K562 (cell line): ENCODE measurements around the gene MTTP.

ENCODE experiments used
- CHD1 ChIP-seq: fragments of 200-600 bp; sonication (generic); IDR thresholded peaks from one replicate; pipeline ENCODE4 v1.6.1; 2012; ENCODE audit warnings: mild to moderate bottlenecking, moderate library complexity, low read length, inconsistent platforms
- SMC3 ChIP-seq: conservative IDR thresholded peaks from 2 replicates; pipeline ENCODE4 v1.6.1; 2011; ENCODE audit warnings: low read depth, low read length, improper control_type of control experiment; ENCODE audit not compliant: insufficient read depth
- TF ChIP-seq, protein P1 (sequence below), 2 experiments: fragments of 450-650 bp; formaldehyde crosslinking in 1 of 2; IDR thresholded peaks; 2 replicates each; pipeline versions ENCODE4 v1.4.0 to v1.6.1; 2014 to 2020; ENCODE audit warnings: mild to moderate bottlenecking in 2 of 2, borderline replicate concordance in 1 of 2, low read depth in 1 of 2

GRCh38 chr4:99653916-99654315 is 79.3 kb downstream of the MTTP start:
- no peak for TF ChIP-seq CHD1
- TF ChIP-seq, protein P1, sequence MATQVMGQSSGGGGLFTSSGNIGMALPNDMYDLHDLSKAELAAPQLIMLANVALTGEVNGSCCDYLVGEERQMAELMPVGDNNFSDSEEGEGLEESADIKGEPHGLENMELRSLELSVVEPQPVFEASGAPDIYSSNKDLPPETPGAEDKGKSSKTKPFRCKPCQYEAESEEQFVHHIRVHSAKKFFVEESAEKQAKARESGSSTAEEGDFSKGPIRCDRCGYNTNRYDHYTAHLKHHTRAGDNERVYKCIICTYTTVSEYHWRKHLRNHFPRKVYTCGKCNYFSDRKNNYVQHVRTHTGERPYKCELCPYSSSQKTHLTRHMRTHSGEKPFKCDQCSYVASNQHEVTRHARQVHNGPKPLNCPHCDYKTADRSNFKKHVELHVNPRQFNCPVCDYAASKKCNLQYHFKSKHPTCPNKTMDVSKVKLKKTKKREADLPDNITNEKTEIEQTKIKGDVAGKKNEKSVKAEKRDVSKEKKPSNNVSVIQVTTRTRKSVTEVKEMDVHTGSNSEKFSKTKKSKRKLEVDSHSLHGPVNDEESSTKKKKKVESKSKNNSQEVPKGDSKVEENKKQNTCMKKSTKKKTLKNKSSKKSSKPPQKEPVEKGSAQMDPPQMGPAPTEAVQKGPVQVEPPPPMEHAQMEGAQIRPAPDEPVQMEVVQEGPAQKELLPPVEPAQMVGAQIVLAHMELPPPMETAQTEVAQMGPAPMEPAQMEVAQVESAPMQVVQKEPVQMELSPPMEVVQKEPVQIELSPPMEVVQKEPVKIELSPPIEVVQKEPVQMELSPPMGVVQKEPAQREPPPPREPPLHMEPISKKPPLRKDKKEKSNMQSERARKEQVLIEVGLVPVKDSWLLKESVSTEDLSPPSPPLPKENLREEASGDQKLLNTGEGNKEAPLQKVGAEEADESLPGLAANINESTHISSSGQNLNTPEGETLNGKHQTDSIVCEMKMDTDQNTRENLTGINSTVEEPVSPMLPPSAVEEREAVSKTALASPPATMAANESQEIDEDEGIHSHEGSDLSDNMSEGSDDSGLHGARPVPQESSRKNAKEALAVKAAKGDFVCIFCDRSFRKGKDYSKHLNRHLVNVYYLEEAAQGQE (IDR thresholded peaks at IDR 0.05; ENCODE audit: borderline replicate concordance), result no peak
- TF ChIP-seq, protein P1 (CRISPR knock-in tag; IDR thresholded peaks at IDR 0.05; ENCODE audit: low read depth), result no peak
- TF ChIP-seq SMC3, result no peak
